Fibroblast of villous mesenchyme (primary cell): ENCODE results near the gene ZNF548. TPM values are rescaled to one million over a fixed set of nuclear protein-coding genes. Genes with fewer than 3 reads are reported as not detected.
A peak's percentile ranks its signal among the peaks of the same experiment; 100 is the strongest.

Experiments
- DNase-seq: peaks from one replicate; pipeline ENCODE4 v3.0.0-alpha.2; 2010; ENCODE audit warnings: low read depth
- H3K4me3 ChIP-seq: 2 replicates; pipeline ENCODE4 v1.5.1; 2011; ENCODE audit warnings: low read depth, mild to moderate bottlenecking, low read length
- total RNA-seq: library from RNA; depleted of rRNA; stranded (reverse); fragments of >200 nt; gene quantifications from 2 replicates; pipeline ENCODE4 v1.2.3, GENCODE V29; 2012
- TF ChIP-seq, protein P1 (sequence below): IDR thresholded peaks from 2 replicates; pipeline ENCODE4 v1.5.1; 2012; ENCODE audit warnings: low read depth, mild to moderate bottlenecking, low read length; ENCODE audit not compliant: insufficient read depth

The ZNF548 gene
- 15.8 and 19.0 TPM in 2 replicates for total RNA-seq

DNA sequence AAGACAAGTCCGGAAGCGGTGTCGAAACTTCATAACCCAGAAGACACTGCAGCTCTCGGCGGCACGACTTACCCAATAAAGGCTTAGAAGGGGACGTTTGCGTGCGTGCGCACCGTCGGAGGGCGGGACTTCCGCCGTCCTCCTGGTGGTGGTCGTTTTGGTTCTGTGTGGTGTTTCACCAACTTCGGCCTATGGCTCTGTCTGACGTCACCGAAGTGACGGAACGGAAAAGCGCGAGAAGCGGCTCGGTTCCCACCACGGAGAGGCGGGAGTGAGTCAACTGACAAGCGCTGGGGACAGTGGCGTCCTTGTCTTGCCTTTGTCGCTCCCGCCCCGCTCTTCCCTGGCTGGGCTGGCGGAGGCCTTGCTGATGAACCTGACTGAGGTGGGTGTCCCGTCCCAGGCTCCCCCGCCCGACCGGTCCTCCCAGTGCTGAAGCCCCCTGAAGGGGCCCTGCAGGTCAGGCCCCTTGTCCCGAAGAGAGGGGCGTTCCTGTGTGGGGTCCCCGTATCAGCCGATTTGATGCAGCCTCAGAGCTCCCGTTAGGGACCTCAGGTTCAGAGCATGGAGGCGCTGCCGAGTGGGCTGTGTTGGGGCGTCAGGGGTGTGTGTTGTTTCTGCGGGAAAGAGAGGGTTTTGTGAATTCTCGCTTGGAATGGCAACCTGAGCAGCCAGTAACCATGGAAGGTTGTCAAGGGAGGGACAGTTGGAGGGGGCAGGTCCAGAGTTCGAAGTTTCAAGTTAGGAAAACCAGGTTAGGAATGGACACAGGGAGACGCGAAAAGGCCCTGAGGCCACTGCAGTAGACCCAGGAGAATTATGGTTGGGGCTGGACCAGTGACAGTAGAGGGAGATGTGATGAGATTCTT, at the start of gene ZNF548:
Gene ZNF548 (plus strand): TSS at position 125 of the 869 bp plus-strand sequence. CDS start 246 bp downstream, at position 371.
- DNase-seq, result peak; percentile 100
- TF ChIP-seq, protein P1, sequence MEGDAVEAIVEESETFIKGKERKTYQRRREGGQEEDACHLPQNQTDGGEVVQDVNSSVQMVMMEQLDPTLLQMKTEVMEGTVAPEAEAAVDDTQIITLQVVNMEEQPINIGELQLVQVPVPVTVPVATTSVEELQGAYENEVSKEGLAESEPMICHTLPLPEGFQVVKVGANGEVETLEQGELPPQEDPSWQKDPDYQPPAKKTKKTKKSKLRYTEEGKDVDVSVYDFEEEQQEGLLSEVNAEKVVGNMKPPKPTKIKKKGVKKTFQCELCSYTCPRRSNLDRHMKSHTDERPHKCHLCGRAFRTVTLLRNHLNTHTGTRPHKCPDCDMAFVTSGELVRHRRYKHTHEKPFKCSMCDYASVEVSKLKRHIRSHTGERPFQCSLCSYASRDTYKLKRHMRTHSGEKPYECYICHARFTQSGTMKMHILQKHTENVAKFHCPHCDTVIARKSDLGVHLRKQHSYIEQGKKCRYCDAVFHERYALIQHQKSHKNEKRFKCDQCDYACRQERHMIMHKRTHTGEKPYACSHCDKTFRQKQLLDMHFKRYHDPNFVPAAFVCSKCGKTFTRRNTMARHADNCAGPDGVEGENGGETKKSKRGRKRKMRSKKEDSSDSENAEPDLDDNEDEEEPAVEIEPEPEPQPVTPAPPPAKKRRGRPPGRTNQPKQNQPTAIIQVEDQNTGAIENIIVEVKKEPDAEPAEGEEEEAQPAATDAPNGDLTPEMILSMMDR, result peak; percentile 23
- H3K4me3 ChIP-seq, result peak within 1 kb of the TSS; percentile 97

DNA sequence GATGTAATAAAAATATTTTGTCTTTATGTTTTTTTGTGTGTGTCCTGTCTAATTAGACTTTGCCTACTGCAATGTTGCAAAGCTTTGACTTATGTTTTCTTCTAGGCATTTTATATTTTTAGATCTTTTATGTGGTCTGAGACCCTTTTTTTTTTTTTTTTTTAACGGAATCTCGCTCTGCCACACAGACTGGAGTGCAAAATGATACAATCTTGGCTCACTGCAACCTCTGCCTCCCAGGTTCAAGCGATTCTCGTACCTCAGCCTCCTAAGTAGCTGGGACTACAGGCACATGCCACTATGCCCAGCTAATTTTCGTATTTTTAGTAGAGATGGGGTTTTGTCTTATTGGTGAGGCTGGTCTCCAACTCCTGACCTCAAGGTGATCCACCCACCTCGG, 47.1 kb upstream of the ZNF548 start:
- TF ChIP-seq, protein P1, result no peak
- no peak overlapping the region for H3K4me3 ChIP-seq
- DNase-seq, result no peak

DNA sequence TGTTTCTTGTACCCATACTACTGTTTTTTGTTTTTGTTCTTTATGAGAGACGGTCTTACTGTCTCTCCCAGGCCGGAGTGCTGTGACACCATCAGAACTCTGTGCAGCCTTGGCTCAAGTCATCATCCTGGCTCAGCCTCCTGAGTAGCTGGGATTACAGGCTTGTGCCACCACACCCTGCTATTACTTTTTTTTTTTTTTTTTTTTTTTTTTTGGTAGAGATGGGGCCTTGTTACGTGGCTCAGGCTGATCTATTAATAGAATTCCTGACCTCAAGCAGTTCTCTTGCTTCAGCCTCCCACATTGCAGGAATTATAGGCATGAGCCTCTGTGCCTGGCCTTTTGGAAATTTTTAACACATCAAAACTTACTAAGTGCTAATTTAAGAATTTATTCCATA, 41.5 kb upstream of the ZNF548 start:
- no peak overlapping the region for H3K4me3 ChIP-seq
- DNase-seq, result peak; percentile 65
- TF ChIP-seq, protein P1, result no peak

DNA sequence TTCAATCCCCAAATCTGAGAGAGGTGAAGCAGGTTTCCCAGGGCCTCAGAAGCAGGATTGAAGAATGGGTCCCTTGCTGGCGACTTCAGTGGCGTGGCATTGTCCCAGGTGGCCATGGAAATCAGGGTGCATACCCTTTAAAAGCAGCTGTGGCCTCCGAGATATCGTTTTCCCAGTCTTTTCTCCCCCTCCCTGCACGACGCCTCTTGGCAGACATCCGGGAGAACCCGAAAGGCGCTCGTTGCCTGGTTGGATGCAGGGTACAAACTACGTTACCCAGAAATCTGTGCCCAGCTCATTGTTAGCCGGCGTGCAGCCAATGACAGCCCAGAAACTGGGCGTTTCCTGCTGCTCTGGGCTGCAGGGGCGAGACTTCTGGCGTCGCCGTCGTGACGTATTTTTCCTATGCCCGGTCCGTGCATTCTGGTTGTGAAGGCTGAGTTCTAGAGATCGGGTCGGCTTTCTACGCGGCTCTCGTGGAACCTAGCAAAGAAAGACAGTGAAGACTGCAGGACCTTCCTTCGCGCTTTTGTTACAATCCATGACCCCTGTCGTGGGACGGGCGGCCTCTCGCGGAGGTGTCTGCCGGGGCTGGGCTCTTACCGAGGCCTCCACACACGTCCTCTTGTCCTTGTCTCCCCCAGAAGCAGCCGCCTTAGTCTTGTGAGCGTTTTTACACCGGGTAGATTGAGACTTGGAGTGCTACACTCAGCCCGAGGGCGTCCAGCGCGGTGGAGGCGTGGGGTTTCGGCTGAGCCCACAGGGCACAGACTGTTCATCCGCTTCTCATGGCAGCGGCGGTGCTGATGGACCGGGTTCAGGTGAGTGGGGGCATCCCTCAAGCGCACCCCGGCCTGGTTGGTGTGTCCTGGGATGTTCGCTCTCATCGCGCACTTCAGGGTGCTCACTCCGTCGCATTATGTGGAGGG, 38.5 kb upstream of the ZNF548 start, which contains the start of gene ZNF304:
Gene ZNF304 (plus strand): TSS at position 395 of the 929 bp plus-strand sequence. CDS start 394 bp downstream, at position 789.
- peak; percentile 96 for DNase-seq
- H3K4me3 ChIP-seq, result peak within 1 kb of the TSS; percentile 100
- TF ChIP-seq, protein P1, result no peak

DNA sequence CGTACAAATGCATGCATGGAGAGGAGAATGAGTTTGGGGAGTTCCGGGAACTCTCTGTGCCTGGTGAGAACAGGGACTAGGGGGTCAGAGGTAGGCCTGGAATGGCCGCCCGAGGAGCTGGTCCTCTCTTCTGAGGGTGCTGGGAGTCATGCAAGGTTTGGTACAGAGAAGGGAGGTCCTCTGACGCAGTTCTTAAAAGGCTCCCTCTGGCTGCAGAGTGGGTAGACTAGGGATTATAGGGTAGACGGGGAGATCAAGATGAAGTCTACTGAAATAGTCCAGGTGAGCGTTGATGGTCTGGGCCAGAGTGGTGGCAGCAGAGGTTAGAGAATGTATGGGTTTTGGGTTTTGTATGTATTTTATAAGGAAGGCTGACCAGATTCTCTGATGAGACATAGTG, 37.8 kb upstream of the ZNF548 start:
- peak; percentile 28 for DNase-seq
- peak overlapping the region; percentile 100 for H3K4me3 ChIP-seq
- TF ChIP-seq, protein P1, result no peak

DNA sequence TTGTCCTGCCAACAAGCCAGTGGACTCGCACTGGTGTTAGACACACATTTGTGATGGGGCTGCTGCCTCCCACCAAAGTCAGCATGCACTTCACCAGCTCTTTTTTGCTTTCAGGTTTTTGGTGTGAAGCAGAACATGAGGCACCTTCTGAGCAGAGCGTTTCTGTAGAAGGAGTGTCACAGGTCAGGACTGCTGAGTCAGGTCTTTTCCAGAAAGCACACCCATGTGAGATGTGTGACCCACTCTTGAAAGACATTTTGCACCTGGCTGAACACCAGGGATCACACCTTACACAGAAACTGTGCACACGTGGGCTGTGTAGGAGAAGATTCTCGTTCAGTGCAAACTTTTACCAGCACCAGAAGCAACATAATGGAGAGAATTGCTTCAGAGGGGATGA, 33.7 kb upstream of the ZNF548 start:
- TF ChIP-seq, protein P1, result no peak
- no peak for DNase-seq
- no peak overlapping the region for H3K4me3 ChIP-seq
